OCI-LY1 (cell line): Measurements from ENCODE around the gene CDH4.

ENCODE experiments used
- CTCF ChIP-seq: fragments of 200-600 bp; sonication (generic), shearing (Covaris generic); IDR thresholded peaks from 2 replicates; pipeline ENCODE4 v1.5.1; 2017; ENCODE audit warnings: mild to moderate bottlenecking, antibody characterized with exemption, low read length, moderate library complexity, mixed read lengths
- EZH2 ChIP-seq: fragments of 200-600 bp; sonication (generic), shearing (Covaris generic); IDR thresholded peaks from 2 replicates; pipeline ENCODE4 v1.8.0; 2017; ENCODE audit warnings: borderline replicate concordance, mixed run types, mild to moderate bottlenecking, antibody characterized with exemption, low read length, moderate library complexity, mixed read lengths

DNA sequence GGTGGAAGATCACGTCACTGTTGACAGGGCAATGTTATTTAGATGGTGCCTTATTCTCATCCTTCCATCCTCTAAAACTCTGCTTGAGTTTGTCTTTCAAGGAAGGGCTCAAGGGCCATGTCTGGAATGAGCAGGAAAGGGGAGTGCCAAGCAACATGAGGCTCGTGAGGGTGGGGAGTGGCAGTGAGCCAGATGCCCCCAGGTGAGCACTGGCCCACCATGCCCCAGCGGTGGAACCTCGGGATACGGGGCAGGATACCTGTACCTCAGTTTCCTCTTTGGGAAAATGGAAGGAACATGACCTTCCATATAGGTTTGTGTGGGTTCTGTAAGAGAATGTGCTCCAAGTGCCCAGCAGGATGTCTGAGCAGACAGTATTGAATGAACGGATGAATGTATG, 476.3 kb downstream of the CDH4 start:
- TF ChIP-seq CTCF (no peak), EZH2 (no peak)
